ENCODE data around the gene CAST.

Gene CAST

GRCh38 chr5:96808868-96809558 is 146.8 kb downstream of the CAST start:
- Histone ChIP-seq H3K36me3 (ENCODE audit: control insufficient read depth in 2 of 2, insufficient read depth in 1 of 2, low read length in 2 of 2) (no peaks in the 10 kb centered on the region), H3K9me3 (ENCODE audit: control insufficient read depth, insufficient read depth, low read depth, low read length) (no peaks in the 10 kb centered on the region), H3K4me3 (ENCODE audit: low read depth, low read length) (no peak overlapping the region), H3K4me1 (ENCODE audit: control insufficient read depth, insufficient read depth, low read length) (no peaks in the 10 kb centered on the region; the same call in 1 of the 2 replicates), H3K27ac (ENCODE audit: extremely low read depth, low read depth, low read length) (no peak overlapping the region)
- TF ChIP-seq ZNF639 (tag by site-specific recombination; IDR thresholded peaks at IDR 0.05), result no peak
- no peak for TF ChIP-seq SP2 (tag by site-specific recombination; IDR thresholded peaks at IDR 0.05)
- no peak for TF ChIP-seq ZNF311 (tag by site-specific recombination; IDR thresholded peaks at IDR 0.05; ENCODE audit: borderline replicate concordance)
- no peak for TF ChIP-seq KLF16 (tag by site-specific recombination; IDR thresholded peaks at IDR 0.05)
- no peak for TF ChIP-seq ZNF10 (tag by site-specific recombination; IDR thresholded peaks at IDR 0.05)
- no peak for TF ChIP-seq ZNF26 (tag by site-specific recombination; IDR thresholded peaks at IDR 0.05)
- no peak for TF ChIP-seq ZNF184 (tag by site-specific recombination; IDR thresholded peaks at IDR 0.05)
- no peak for TF ChIP-seq ZNF23 (tag by site-specific recombination; IDR thresholded peaks at IDR 0.05; ENCODE audit: borderline replicate concordance)
- TF ChIP-seq ZNF121 (tag by site-specific recombination; IDR thresholded peaks at IDR 0.05), result no peak
- no peak for TF ChIP-seq ZNF433 (tag by site-specific recombination; IDR thresholded peaks at IDR 0.05; ENCODE audit: low read depth)
- no peak for TF ChIP-seq GFI1B (tag by site-specific recombination; IDR thresholded peaks at IDR 0.05)
- TF ChIP-seq ZBTB49 (tag by site-specific recombination; IDR thresholded peaks at IDR 0.05; ENCODE audit: low read depth), result no peak
- ChIA-PET POLR2A (interaction anchor here (0.7 to 2.0 kb wide), 14 partner anchors 8 to 224 kb away, joined by 3 to 7 read pairs (median 4); partner anchors contain the start of genes CAST and ERAP2), CTCF (no interaction called here)

- Histone ChIP-seq H3K36me3 (ENCODE audit: control insufficient read depth in 2 of 2, insufficient read depth in 1 of 2, low read length in 2 of 2) (no peaks in the 10 kb centered on the region), H3K9me3 (ENCODE audit: control insufficient read depth, insufficient read depth, low read depth, low read length) (no peaks in the 10 kb centered on the region), H3K27ac (ENCODE audit: extremely low read depth, low read depth, low read length) (no peak overlapping the region), H3K4me1 (ENCODE audit: control insufficient read depth, insufficient read depth, low read length) (no peaks in the 10 kb centered on the region; the same call in 1 of the 2 replicates), H3K4me3 (ENCODE audit: low read depth, low read length) (no peak overlapping the region)
- ChIA-PET POLR2A (no interaction called here), CTCF (interaction anchor here (0.5 kb wide), 1 partner anchor 353 kb away, joined by 3 read pairs; no protein-coding TSS in a partner anchor)
- TF ChIP-seq ZFHX2 (tag by site-specific recombination; conservative IDR thresholded peaks at IDR 0.05) (peak; percentile 33; the same call in 1 of the 2 replicates), ZNF138 (tag by site-specific recombination; IDR thresholded peaks at IDR 0.05; ENCODE audit: borderline replicate concordance) (no peak)
These were observed 147.7 kb downstream of the CAST start for GRCh38 chr5:96809921-96810320.

- H3K4me1 ChIP-seq (ENCODE audit: control insufficient read depth, insufficient read depth, low read length), result no peaks in the 10 kb centered on the region; the same call in 1 of the 2 replicates
- no peaks in the 10 kb centered on the region for H3K36me3 ChIP-seq (ENCODE audit: control insufficient read depth in 2 of 2, insufficient read depth in 1 of 2, low read length in 2 of 2)
- ChIA-PET POLR2A (interaction anchor here (1.1 kb wide), 1 partner anchor 58 kb away, joined by 3 read pairs; no protein-coding TSS in a partner anchor), CTCF (interaction anchor here (0.7 to 1.0 kb wide), 2 partner anchors 56 to 64 kb away, joined by 3 read pairs; partner anchors contain the start of gene ERAP2)
- H3K9me3 ChIP-seq (ENCODE audit: control insufficient read depth, insufficient read depth, low read depth, low read length), result no peaks in the 10 kb centered on the region
- no peak overlapping the region for H3K27ac ChIP-seq (ENCODE audit: extremely low read depth, low read depth, low read length)
- no peak overlapping the region for H3K4me3 ChIP-seq (ENCODE audit: low read depth, low read length)
- no peak for TF ChIP-seq ZBTB7A (tag by site-specific recombination; IDR thresholded peaks at IDR 0.05; ENCODE audit: low read depth)
- no peak for TF ChIP-seq ZNF311 (tag by site-specific recombination; IDR thresholded peaks at IDR 0.05; ENCODE audit: borderline replicate concordance)
- TF ChIP-seq PRDM10 (tag by site-specific recombination; IDR thresholded peaks at IDR 0.05), result no peak
- TF ChIP-seq ZNF138 (tag by site-specific recombination; IDR thresholded peaks at IDR 0.05; ENCODE audit: borderline replicate concordance), result no peak
- TF ChIP-seq ZNF398 (tag by site-specific recombination; IDR thresholded peaks at IDR 0.05), result no peak
These were observed 150.7 kb downstream of the CAST start for GRCh38 chr5:96812851-96813250.

Data from HEK293 (cell line).